ENCODE measurements around the gene LTF.

Gene LTF
- long read RNA-seq = 0 reads

- TF ChIP-seq CTCF (IDR thresholded peaks at IDR 0.05; ENCODE audit: insufficient read depth, low read length) = no peak
- TF ChIP-seq POLR2AphosphoS5 (IDR thresholded peaks at IDR 0.05; ENCODE audit: low read depth) = no peak
- TF ChIP-seq GABPA (IDR thresholded peaks at IDR 0.05; ENCODE audit: low read depth) = no peak
- TF ChIP-seq SPI1 (IDR thresholded peaks at IDR 0.05; ENCODE audit: borderline replicate concordance, low read depth) = no peak
- no peak for TF ChIP-seq REST (IDR thresholded peaks at IDR 0.05; ENCODE audit: insufficient replicate concordance, low read depth)
- Histone ChIP-seq H3K4me3 (replicated peaks; ENCODE audit: insufficient read depth, low read length) (no peak within 1 kb of the TSS), H3K27me3 (ENCODE audit: insufficient read depth, poor library complexity, severe bottlenecking) (peaks cover 2% of the 10 kb centered on the region), H3K27ac (replicated peaks) (no peak within 1 kb of the TSS)
- DNase-seq (ENCODE audit: low read depth in 1 of 2, low spot score in 1 of 2) = no peak
These were observed at the start of gene LTF for GRCh38 chr3:46464326-46465195. TSS of gene LTF (minus strand) at chr3:46464905. CDS start at chr3:46464867, 38 bp downstream.

GRCh38 chr3:46512191-46512749, 47.6 kb upstream of the LTF start:
- Histone ChIP-seq H3K4me3 (replicated peaks; ENCODE audit: insufficient read depth, low read length) (no peak overlapping the region), H3K27me3 (ENCODE audit: insufficient read depth, poor library complexity, severe bottlenecking) (no peaks in the 10 kb centered on the region), H3K27ac (replicated peaks) (no peak overlapping the region)
- DNase-seq (ENCODE audit: low read depth in 1 of 2, low spot score in 1 of 2) = no peak
- TF ChIP-seq POLR2AphosphoS5 (IDR thresholded peaks at IDR 0.05; ENCODE audit: low read depth) (no peak), REST (IDR thresholded peaks at IDR 0.05; ENCODE audit: insufficient replicate concordance, low read depth) (no peak), GABPA (IDR thresholded peaks at IDR 0.05; ENCODE audit: low read depth) (no peak), CTCF (IDR thresholded peaks at IDR 0.05; ENCODE audit: insufficient read depth, low read length) (no peak), SPI1 (IDR thresholded peaks at IDR 0.05; ENCODE audit: borderline replicate concordance, low read depth) (no peak)

GRCh38 chr3:46509661-46510187, 45.0 kb upstream of the LTF start:
- H3K4me3 ChIP-seq (replicated peaks; ENCODE audit: insufficient read depth, low read length) = no peak overlapping the region

More at GRCh38 chr3:46509661-46510187, 45.0 kb upstream of the LTF start:
- no peaks in the 10 kb centered on the region for H3K27me3 ChIP-seq (ENCODE audit: insufficient read depth, poor library complexity, severe bottlenecking)
- DNase-seq (ENCODE audit: low read depth in 1 of 2, low spot score in 1 of 2) = no peak
- no peak overlapping the region for H3K27ac ChIP-seq (replicated peaks)
- TF ChIP-seq SPI1 (IDR thresholded peaks at IDR 0.05; ENCODE audit: borderline replicate concordance, low read depth) (no peak), POLR2AphosphoS5 (IDR thresholded peaks at IDR 0.05; ENCODE audit: low read depth) (no peak), REST (IDR thresholded peaks at IDR 0.05; ENCODE audit: insufficient replicate concordance, low read depth) (no peak), CTCF (IDR thresholded peaks at IDR 0.05; ENCODE audit: insufficient read depth, low read length) (no peak), GABPA (IDR thresholded peaks at IDR 0.05; ENCODE audit: low read depth) (no peak)

Measured in HL-60 (cell line).